Measurements from ENCODE around the gene PTAFR. TPM values are rescaled to one million over a fixed set of nuclear protein-coding genes. Genes with fewer than 3 reads are reported as not detected.
A peak's percentile ranks its signal among the peaks of the same experiment; 100 is the strongest.

PTAFR gene
- total RNA-seq, 4 donors from 2014 or later: 2.0 to 51.7 (median 4.2) TPM

GRCh38 chr1:28110555-28110954 lies 65.9 kb downstream of the PTAFR start:
- WGBS, 2 donors (ENCODE audit: low coverage in 1 of 2): 20 to 87% methylated on average over 1 of the region's 1 CpG
- Histone ChIP-seq H3K27me3 (no peaks in the 10 kb centered on the region), H3K9me3 (no peaks in the 10 kb centered on the region), H3K4me3 (no peak overlapping the region), H3K4me1 (peaks cover 0 to 6% (median 0%) of the 10 kb centered on the region in 4 donors), H3K27ac (no peak overlapping the region), H3K36me3 (no peaks in the 10 kb centered on the region)
- DNase-seq: no peak
- in situ Hi-C loops (cut with MboI; ENCODE audit: low pct_ligation_motif_present in 1 of 4, low pct_unique_long_range_greater_than_20kb in 1 of 4, low sequenced_read_pairs in 3 of 4): no loop called here
- intact Hi-C loops (cut with DNase I; ENCODE audit: low total_unique reads): no loop called here
- no peak for TF ChIP-seq POLR2A (IDR thresholded peaks at IDR 0.05)

- intact Hi-C loops (cut with DNase I; ENCODE audit: low total_unique reads) (no loop called here), in situ Hi-C loops (cut with MboI; ENCODE audit: low pct_ligation_motif_present in 1 of 4, low pct_unique_long_range_greater_than_20kb in 1 of 4, low sequenced_read_pairs in 3 of 4) (no loop called here)
- Histone ChIP-seq H3K27me3 (no peaks in the 10 kb centered on the region), H3K27ac (no peak overlapping the region), H3K4me3 (no peak overlapping the region), H3K36me3 (no peaks in the 10 kb centered on the region), H3K4me1 (peaks cover 0 to 12% (median under 1%) of the 10 kb centered on the region in 4 donors), H3K9me3 (no peaks in the 10 kb centered on the region)
- TF ChIP-seq POLR2A (IDR thresholded peaks at IDR 0.05) (no peak), EP300 (IDR thresholded peaks at IDR 0.05; ENCODE audit: low read depth) (no peak), POLR2AphosphoS5 (IDR thresholded peaks at IDR 0.05) (no peak)
- TF ChIP-seq, protein P1, sequence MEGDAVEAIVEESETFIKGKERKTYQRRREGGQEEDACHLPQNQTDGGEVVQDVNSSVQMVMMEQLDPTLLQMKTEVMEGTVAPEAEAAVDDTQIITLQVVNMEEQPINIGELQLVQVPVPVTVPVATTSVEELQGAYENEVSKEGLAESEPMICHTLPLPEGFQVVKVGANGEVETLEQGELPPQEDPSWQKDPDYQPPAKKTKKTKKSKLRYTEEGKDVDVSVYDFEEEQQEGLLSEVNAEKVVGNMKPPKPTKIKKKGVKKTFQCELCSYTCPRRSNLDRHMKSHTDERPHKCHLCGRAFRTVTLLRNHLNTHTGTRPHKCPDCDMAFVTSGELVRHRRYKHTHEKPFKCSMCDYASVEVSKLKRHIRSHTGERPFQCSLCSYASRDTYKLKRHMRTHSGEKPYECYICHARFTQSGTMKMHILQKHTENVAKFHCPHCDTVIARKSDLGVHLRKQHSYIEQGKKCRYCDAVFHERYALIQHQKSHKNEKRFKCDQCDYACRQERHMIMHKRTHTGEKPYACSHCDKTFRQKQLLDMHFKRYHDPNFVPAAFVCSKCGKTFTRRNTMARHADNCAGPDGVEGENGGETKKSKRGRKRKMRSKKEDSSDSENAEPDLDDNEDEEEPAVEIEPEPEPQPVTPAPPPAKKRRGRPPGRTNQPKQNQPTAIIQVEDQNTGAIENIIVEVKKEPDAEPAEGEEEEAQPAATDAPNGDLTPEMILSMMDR (IDR thresholded peaks at IDR 0.05): no peak
- DNase-seq: no peak
- 85 to 92% methylated on average over 2 to 3 of the region's 3 CpGs for WGBS, 2 donors (ENCODE audit: low coverage in 1 of 2)
These were observed 66.9 kb downstream of the PTAFR start for GRCh38 chr1:28109639-28110038.

DNA sequence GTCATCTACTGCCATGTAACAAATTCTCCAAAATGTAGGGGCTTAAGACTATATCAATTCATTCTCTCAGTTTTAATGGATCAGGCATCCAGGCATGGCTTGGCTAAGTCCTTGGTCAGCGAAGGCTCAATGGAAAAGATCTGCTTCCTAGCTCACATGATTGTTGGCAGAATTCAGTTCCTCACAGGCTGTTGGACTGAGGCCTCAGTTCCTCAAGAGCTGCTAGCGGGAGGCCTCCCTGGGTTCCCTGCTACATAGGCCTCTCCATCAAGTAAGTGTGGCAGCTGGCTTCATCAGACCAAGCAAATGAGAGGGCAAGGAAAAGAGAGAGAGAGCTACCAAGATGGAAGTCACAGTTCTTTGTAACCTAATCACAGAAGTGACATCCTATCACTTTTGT lies 68.5 kb downstream of the PTAFR start:
- intact Hi-C loops (cut with DNase I; ENCODE audit: low total_unique reads) (no loop called here), in situ Hi-C loops (cut with MboI; ENCODE audit: low pct_ligation_motif_present in 1 of 4, low pct_unique_long_range_greater_than_20kb in 1 of 4, low sequenced_read_pairs in 3 of 4) (no loop called here)
- TF ChIP-seq, protein P1 (IDR thresholded peaks at IDR 0.05): no peak
- no peak for TF ChIP-seq POLR2AphosphoS5 (IDR thresholded peaks at IDR 0.05)
- TF ChIP-seq EP300 (IDR thresholded peaks at IDR 0.05; ENCODE audit: low read depth): no peak
- TF ChIP-seq POLR2A (IDR thresholded peaks at IDR 0.05): no peak
- 84 to 100% methylated on average over 1 to 2 of the region's 2 CpGs for WGBS, 2 donors (ENCODE audit: low coverage in 1 of 2)
- H3K36me3 ChIP-seq: no peaks in the 10 kb centered on the region
- H3K27ac ChIP-seq: no peak overlapping the region
- H3K4me1 ChIP-seq: peaks cover 0 to 20% (median 3%) of the 10 kb centered on the region in 4 donors
- no peak for DNase-seq
- H3K4me3 ChIP-seq: no peak overlapping the region
- H3K9me3 ChIP-seq: no peaks in the 10 kb centered on the region
- no peaks in the 10 kb centered on the region for H3K27me3 ChIP-seq

DNA sequence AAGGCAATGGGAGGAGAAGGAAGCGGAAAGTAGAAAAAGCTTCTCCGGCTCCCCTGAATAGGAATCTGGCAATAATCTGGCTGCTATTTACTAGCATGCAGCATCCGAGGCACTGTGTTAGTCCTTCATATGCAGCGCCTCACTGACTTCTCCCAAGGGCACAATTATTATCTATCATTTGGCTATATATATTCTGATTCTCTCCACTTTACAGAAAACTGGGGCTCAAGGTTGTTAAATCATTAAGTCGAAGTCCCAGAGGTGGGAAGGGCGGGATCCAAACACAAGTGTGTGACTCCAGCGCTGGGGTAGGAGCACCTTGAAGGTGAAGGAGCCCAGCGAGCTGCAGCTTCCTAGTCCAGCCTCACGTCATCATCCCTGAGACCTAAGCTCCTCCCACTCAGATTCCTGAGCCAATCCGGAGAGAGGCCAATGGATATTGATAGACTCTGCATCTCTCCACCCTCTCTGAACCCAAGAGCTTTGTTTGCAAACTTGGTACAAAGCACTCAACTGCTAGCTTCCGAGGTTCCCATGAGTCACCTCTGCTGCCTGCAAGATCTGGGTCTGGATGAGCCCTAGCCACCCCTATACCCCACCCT lies 71.5 kb downstream of the PTAFR start:
- H3K36me3 ChIP-seq: no peaks in the 10 kb centered on the region
- H3K27ac ChIP-seq: peak overlapping the region; percentile 9 to 65 (median 53)
- H3K9me3 ChIP-seq: no peaks in the 10 kb centered on the region
- TF ChIP-seq, protein P1 (IDR thresholded peaks at IDR 0.05): no peak
- TF ChIP-seq POLR2AphosphoS5 (IDR thresholded peaks at IDR 0.05) (peak; percentile 20 to 51 (median 42)), POLR2A (IDR thresholded peaks at IDR 0.05) (peak; percentile 46), EP300 (IDR thresholded peaks at IDR 0.05; ENCODE audit: low read depth) (no peak)
- H3K4me3 ChIP-seq: peak overlapping the region in 2 of 4 donors; percentile 9 to 37
- peak; percentile 72 for DNase-seq
- in situ Hi-C loops (cut with MboI; ENCODE audit: low pct_ligation_motif_present in 1 of 4, low pct_unique_long_range_greater_than_20kb in 1 of 4, low sequenced_read_pairs in 3 of 4) (no loop called here), intact Hi-C loops (cut with DNase I; ENCODE audit: low total_unique reads) (no loop called here)
- 22 to 29% methylated on average over 3 to 11 of the region's 11 CpGs for WGBS, 2 donors (ENCODE audit: low coverage in 1 of 2)
- no peaks in the 10 kb centered on the region for H3K27me3 ChIP-seq
- H3K4me1 ChIP-seq: peaks cover 0 to 17% (median 4%) of the 10 kb centered on the region in 4 donors

- Histone ChIP-seq H3K4me3 (no peak overlapping the region), H3K4me1 (peaks cover 0 to 17% (median 4%) of the 10 kb centered on the region in 4 donors), H3K27ac (no peak overlapping the region), H3K36me3 (no peaks in the 10 kb centered on the region), H3K27me3 (no peaks in the 10 kb centered on the region), H3K9me3 (no peaks in the 10 kb centered on the region)
- TF ChIP-seq, protein P1 (IDR thresholded peaks at IDR 0.05): no peak
- TF ChIP-seq EP300 (IDR thresholded peaks at IDR 0.05; ENCODE audit: low read depth) (no peak), POLR2A (IDR thresholded peaks at IDR 0.05) (no peak), POLR2AphosphoS5 (IDR thresholded peaks at IDR 0.05) (no peak)
- intact Hi-C loops (cut with DNase I; ENCODE audit: low total_unique reads) (no loop called here), in situ Hi-C loops (cut with MboI; ENCODE audit: low pct_ligation_motif_present in 1 of 4, low pct_unique_long_range_greater_than_20kb in 1 of 4, low sequenced_read_pairs in 3 of 4) (no loop called here)
- 57 to 72% methylated on average over 1 of the region's 1 CpG for WGBS, 2 donors (ENCODE audit: low coverage in 1 of 2)
- DNase-seq: no peak
These were observed 74.3 kb downstream of the PTAFR start for GRCh38 chr1:28102189-28102588.
